Measurements from ENCODE around the gene SMDT1.

GRCh38 chr22:42062506-42063170 is 16.9 kb upstream of the SMDT1 start:
- TF ChIP-seq CTCF (IDR thresholded peaks at IDR 0.05) (no peak), EP300 (IDR thresholded peaks at IDR 0.05) (no peak)
